HG02943 (cell line): Measurements from ENCODE around the gene CDK13.
"Not testable (repeated sequence)": the region's sequence is repeated elsewhere in the genome, so short reads cannot be mapped to it uniquely, and the experiment has no call there.

Experiments
- ATAC-seq: cut with Tn5 transposase; IDR thresholded peaks from one replicate; pipeline ENCODE4 v1.9.1; 2021; ENCODE audit warnings: mild to moderate bottlenecking, low read depth, moderate library complexity; ENCODE audit not compliant: unreplicated experiment

Gene CDK13

DNA sequence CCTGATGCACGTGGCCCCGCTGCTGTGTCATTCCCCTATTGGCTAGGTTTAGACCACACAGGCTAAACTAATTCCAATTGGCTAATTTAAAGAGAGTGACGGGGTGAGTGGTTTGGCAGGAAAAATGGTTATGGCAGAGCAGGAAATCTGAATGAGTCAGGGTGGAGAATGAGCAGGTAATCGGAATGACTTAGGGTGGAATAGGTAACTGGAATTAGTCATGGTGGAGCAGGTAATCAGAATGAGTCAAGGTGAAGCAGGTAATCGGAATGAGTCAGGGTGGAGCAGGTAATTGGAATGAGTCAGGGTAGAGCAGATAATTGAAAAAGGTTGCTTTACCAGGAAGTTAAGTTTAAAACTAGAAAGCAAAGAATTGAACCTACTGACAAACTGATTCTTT lies 191.9 kb downstream of the CDK13 start:
- ATAC-seq: not testable (repeated sequence)

DNA sequence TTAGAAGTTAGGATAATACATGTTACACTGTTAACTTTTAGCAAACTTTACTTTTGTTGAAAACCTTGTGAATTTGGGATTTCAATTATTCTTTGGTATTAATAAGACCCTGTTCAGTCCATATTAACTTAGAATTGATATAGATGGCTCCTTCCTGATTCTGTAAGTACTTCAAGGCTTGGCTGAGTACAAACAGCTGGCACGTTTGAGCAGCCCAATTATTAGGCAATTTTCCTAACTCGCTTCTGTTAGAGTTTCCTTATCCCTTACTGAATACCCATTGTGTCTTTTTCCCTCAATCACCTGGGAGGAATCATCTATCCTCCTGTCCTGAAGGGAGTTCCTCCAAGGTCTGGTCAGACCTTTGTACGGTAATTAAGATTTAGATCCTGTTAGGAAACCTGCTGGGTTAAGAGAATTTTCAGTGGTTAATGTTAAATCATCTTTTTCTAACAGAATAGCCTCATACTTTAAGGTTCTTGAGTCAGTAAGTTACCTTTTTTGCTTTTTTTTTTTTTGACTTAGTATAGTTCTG lies 195.6 kb downstream of the CDK13 start:
- ATAC-seq: not testable (repeated sequence)

DNA sequence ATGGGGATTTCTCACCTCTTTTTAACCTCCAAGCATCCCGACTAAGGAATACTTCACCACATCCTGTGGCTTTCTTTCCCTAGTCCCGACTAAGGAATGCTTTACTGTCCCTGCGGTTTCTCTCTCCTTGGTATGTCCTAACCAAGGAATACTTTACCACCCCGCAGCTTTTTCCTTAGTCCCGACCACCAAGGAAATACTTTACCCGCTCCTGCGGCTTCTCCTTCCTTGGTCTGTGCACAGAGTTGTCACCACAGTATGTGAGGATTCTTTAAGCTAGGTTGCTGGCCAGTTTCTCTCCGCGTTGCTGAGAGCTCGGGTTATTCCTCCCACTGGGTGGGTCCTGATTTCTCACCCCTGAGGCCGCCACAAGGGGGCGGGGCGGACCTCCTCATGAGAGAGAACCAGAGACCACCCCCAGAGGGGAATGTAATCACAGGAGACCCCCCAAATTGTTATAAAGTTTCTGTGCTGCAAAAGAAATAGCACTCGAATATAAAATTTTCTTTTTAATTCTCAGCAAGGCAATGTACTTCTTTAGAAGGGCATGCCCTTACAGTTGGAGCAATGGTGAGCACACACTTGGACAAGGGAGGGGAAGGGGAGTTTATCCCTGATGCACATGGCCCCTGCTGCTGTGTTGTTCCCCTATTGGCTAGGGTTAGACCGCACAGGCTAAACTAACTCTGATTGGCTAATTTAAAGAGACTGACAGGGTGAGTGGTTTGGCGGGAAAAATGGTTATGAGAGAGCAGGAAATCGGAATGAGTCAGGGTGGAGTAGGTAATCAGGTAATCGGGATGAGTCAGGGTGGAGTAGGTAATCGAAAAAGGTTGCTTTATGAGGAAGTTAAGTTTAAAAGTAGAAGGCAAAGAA lies 197.6 kb downstream of the CDK13 start:
- no peak for ATAC-seq

DNA sequence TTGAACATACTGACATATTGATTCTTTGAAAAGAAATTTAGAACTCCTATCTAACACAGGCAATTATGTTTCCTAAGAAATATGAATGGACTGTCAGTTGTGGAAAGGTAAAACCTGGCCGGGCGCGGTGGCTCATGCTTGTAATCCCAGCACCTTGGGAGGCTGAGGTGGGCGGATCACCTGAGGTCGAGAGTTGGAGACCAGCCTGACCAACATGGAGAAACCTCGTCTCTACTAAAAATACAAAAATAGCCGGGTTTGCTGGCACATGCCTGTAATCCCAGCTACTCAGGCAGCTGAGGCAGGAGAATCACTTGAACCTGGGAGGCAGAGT lies 198.2 kb downstream of the CDK13 start:
- not testable (repeated sequence) for ATAC-seq

DNA sequence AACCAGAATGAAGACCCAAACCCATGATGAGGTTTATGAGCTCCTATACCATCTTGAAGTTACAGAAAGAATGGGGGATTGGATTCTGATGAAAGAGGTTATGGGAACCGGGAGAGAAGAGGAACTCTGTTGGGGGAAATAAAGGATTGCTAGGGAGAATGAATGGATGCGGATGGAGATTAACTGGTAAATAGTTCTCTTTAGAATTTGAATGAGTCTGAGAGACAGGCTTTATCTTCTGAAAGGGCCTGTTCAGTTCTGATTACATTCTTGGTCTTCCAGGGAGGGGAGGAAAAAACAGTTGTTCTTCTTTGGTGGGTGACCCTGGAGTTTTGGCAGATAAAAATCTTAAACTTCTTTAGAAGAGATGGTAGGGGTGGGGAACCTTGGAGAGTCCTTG lies 198.6 kb downstream of the CDK13 start:
- no peak for ATAC-seq
